ENCODE measurements around the gene STX10.

The STX10 gene

GRCh38 chr19:13098277-13099072 is 51.7 kb downstream of the STX10 start:
- DNase-seq: no peak

GRCh38 chr19:13097463-13098258 is 52.5 kb downstream of the STX10 start:
- no peak for DNase-seq

GRCh38 chr19:13097033-13097462 is 53.1 kb downstream of the STX10 start:
- DNase-seq: no peak

GRCh38 chr19:13095934-13096927 is 53.9 kb downstream of the STX10 start:
- DNase-seq: no peak

- no peak for DNase-seq
Observed at GRCh38 chr19:13095393-13095784, 54.8 kb downstream of the STX10 start.

- DNase-seq: no peak
Observed at GRCh38 chr19:13094771-13095392, 55.3 kb downstream of the STX10 start.

GRCh38 chr19:13094106-13094504 is 56.1 kb downstream of the STX10 start:
- DNase-seq: no peak
